ENCODE results near the gene MRPS17.

GRCh38 chr7:55969391-55969790, 17.7 kb downstream of the MRPS17 start:
- TF ChIP-seq CTCF (IDR thresholded peaks at IDR 0.05; ENCODE audit: insufficient read depth, low read length, poor library complexity, severe bottlenecking): no peak
- TF ChIP-seq EZH2phosphoT487 (conservative IDR thresholded peaks at IDR 0.05; ENCODE audit: low read length): no peak
